ENCODE results near the gene GUCY1B1.

GUCY1B1 gene

DNA sequence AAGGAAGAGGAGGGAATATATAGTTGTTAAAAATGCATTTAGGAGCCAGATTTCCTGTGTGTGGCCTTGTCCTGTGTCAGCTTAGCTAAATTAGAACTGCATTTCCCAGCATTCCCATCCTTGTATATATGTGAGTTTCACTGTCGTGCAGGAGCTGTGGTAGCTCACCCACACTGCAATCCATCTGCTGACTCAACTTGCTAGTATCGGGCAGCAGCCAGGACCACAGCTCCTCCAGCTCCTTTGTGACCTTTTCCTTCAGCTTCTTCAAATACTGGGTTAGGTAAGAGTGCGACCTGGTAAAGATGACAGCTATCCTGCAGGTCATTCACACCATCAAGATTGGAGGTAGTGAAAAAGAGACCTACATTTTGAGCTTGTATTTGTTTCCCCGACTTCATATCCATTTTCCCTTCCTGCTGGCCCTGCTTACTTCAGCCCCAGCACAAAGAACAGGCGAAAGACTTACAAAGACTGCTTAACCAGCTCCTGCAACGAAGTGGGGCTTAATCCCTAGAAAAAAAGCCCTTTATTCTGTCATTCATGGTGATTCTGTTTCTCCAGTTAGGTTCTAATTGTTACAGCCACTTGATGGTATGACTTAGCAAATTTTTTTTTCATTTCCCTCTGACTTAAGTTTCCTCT lies 95.9 kb downstream of the GUCY1B1 start:
- Histone ChIP-seq H3F3A (ENCODE audit: control insufficient read depth, insufficient read depth) (no peaks in the 10 kb centered on the region), H3K27ac (ENCODE audit: low read depth, low read length) (no peak overlapping the region), H3K9me2 (replicated peaks; ENCODE audit: control insufficient read depth, low read length) (no peaks in the 10 kb centered on the region), H3K79me2 (ENCODE audit: control insufficient read depth, low read length) (no peaks in the 10 kb centered on the region), H3K4me3 (ENCODE audit: low read length) (no peak overlapping the region), H3K4me2 (ENCODE audit: low read length) (no peak overlapping the region), H3K27me3 (ENCODE audit: control insufficient read depth, low read length) (no peaks in the 10 kb centered on the region), H3K36me3 (ENCODE audit: control insufficient read depth, low read length) (no peaks in the 10 kb centered on the region), H3K9me3 (ENCODE audit: control insufficient read depth, insufficient read depth, low read length) (no peaks in the 10 kb centered on the region), H4K20me1 (ENCODE audit: control insufficient read depth, insufficient read depth, low read depth, low read length) (no peaks in the 10 kb centered on the region), H3K4me1 (ENCODE audit: control insufficient read depth, low read length) (no peaks in the 10 kb centered on the region)
- TF ChIP-seq EZH2phosphoT487 (IDR thresholded peaks at IDR 0.05; ENCODE audit: borderline replicate concordance, low read length), result no peak
- TF ChIP-seq, protein P1, sequence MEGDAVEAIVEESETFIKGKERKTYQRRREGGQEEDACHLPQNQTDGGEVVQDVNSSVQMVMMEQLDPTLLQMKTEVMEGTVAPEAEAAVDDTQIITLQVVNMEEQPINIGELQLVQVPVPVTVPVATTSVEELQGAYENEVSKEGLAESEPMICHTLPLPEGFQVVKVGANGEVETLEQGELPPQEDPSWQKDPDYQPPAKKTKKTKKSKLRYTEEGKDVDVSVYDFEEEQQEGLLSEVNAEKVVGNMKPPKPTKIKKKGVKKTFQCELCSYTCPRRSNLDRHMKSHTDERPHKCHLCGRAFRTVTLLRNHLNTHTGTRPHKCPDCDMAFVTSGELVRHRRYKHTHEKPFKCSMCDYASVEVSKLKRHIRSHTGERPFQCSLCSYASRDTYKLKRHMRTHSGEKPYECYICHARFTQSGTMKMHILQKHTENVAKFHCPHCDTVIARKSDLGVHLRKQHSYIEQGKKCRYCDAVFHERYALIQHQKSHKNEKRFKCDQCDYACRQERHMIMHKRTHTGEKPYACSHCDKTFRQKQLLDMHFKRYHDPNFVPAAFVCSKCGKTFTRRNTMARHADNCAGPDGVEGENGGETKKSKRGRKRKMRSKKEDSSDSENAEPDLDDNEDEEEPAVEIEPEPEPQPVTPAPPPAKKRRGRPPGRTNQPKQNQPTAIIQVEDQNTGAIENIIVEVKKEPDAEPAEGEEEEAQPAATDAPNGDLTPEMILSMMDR (IDR thresholded peaks at IDR 0.05; ENCODE audit: low read depth, low read length, poor library complexity, severe bottlenecking), result no peak

DNA sequence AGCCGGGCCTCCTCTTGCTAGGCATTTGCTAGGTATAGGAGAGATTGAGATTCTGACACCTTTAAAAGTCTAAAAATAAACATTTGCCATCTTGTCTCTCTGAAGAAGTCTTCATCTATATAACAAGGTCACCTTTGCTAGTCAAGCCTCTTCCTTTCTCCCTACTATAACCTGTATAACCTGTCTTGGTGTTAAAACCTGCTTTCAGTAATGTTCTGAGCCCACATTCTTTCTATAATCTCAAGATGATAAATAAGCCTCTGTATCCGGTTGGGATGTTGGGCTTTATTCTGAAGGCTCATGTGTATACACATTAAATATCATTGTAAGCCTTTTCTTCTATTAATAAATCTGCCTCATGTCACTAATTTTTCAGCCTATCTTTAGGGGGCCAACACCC lies 97.1 kb downstream of the GUCY1B1 start:
- no peaks in the 10 kb centered on the region for H3K27me3 ChIP-seq (ENCODE audit: control insufficient read depth, low read length)
- H3K4me2 ChIP-seq (ENCODE audit: low read length), result no peak overlapping the region
- no peak overlapping the region for H3K4me3 ChIP-seq (ENCODE audit: low read length)
- H3K9me2 ChIP-seq (replicated peaks; ENCODE audit: control insufficient read depth, low read length), result no peaks in the 10 kb centered on the region
- no peaks in the 10 kb centered on the region for H3F3A ChIP-seq (ENCODE audit: control insufficient read depth, insufficient read depth)
- H3K36me3 ChIP-seq (ENCODE audit: control insufficient read depth, low read length), result no peaks in the 10 kb centered on the region
- no peaks in the 10 kb centered on the region for H3K9me3 ChIP-seq (ENCODE audit: control insufficient read depth, insufficient read depth, low read length)
- H3K27ac ChIP-seq (ENCODE audit: low read depth, low read length), result no peak overlapping the region
- no peaks in the 10 kb centered on the region for H3K79me2 ChIP-seq (ENCODE audit: control insufficient read depth, low read length)
- no peaks in the 10 kb centered on the region for H4K20me1 ChIP-seq (ENCODE audit: control insufficient read depth, insufficient read depth, low read depth, low read length)
- no peak for TF ChIP-seq EZH2phosphoT487 (IDR thresholded peaks at IDR 0.05; ENCODE audit: borderline replicate concordance, low read length)
- TF ChIP-seq, protein P1 (IDR thresholded peaks at IDR 0.05; ENCODE audit: low read depth, low read length, poor library complexity, severe bottlenecking), result no peak
- no peaks in the 10 kb centered on the region for H3K4me1 ChIP-seq (ENCODE audit: control insufficient read depth, low read length)

Data from DOHH2 (cell line).